ENCODE results near the gene NEDD8.
"Not testable (repeated sequence)": the region's sequence is repeated elsewhere in the genome, so short reads cannot be mapped to it uniquely, and the experiment has no call there.

The NEDD8 gene

GRCh38 chr14:24219080-24219479, 13.1 kb downstream of the NEDD8 start:
- DNase-seq: no peak

GRCh38 chr14:24216876-24217275, 15.3 kb downstream of the NEDD8 start:
- not testable (repeated sequence) for DNase-seq

- no peak for DNase-seq
These were observed 15.8 kb downstream of the NEDD8 start for GRCh38 chr14:24216345-24216699.

- DNase-seq: peak; percentile 86
These were observed 16.4 kb downstream of the NEDD8 start, which contains the start of gene MDP1 for GRCh38 chr14:24215495-24216344. TSS of gene MDP1 (minus strand) at chr14:24216066. CDS start at chr14:24215955, 111 bp downstream.

- no peak for DNase-seq
These were observed 18.1 kb downstream of the NEDD8 start for GRCh38 chr14:24213866-24214662.

- peak; percentile 99 for DNase-seq
These were observed 19.0 kb downstream of the NEDD8 start, which contains the start of gene CHMP4A for GRCh38 chr14:24212924-24213865. TSS of gene CHMP4A (minus strand) at chr14:24213488. CDS start at chr14:24213439, 49 bp downstream.

- DNase-seq: no peak
These were observed 20.9 kb downstream of the NEDD8 start for GRCh38 chr14:24211311-24211710.

GRCh38 chr14:24207625-24208024, 24.5 kb downstream of the NEDD8 start:
- DNase-seq: no peak

- DNase-seq: no peak
These were observed 25.0 kb downstream of the NEDD8 start for GRCh38 chr14:24207104-24207551.

GRCh38 chr14:24206260-24207103, 25.7 kb downstream of the NEDD8 start:
- no peak for DNase-seq

GRCh38 chr14:24204163-24205146, 27.7 kb downstream of the NEDD8 start:
- no peak for DNase-seq

GRCh38 chr14:24203249-24203886, 28.8 kb downstream of the NEDD8 start:
- not testable (repeated sequence) for DNase-seq

- not testable (repeated sequence) for DNase-seq
These were observed 29.6 kb downstream of the NEDD8 start for GRCh38 chr14:24202538-24202937.

GRCh38 chr14:24198814-24199524, 33.2 kb downstream of the NEDD8 start:
- no peak for DNase-seq

- DNase-seq: no peak
These were observed 35.1 kb downstream of the NEDD8 start for GRCh38 chr14:24197056-24197450.

GRCh38 chr14:24196071-24197055, 35.8 kb downstream of the NEDD8 start:
- peak; percentile 14 for DNase-seq
